Neutrophil (primary cell): ENCODE results near the gene TAOK1.

Experiments used
- H3K27ac ChIP-seq: fragments of 200-600 bp; sonication (generic); 2 replicates; pipeline ENCODE4 v1.5.1; 2016; ENCODE audit warnings: mild to moderate bottlenecking, moderate library complexity
- H3K27me3 ChIP-seq: fragments of 200-600 bp; sonication (generic); 2 replicates; pipeline ENCODE4 v1.6.0; 2016; ENCODE audit warnings: mild to moderate bottlenecking
- H3K36me3 ChIP-seq: fragments of 200-600 bp; sonication (generic); 2 replicates; pipeline ENCODE4 v1.5.1; 2017
- H3K4me1 ChIP-seq, 2 experiments: fragments of 200-600 bp in 1 of 2; sonication (generic) in 1 of 2; 1 replicate in 1 of 2; 2 replicates in 1 of 2; pipeline versions ENCODE4 v1.5.1 to v1.6.1; 2013 to 2016; ENCODE audit warnings: low read depth in 1 of 2, low read length in 1 of 2, mild to moderate bottlenecking in 1 of 2, moderate library complexity in 1 of 2; ENCODE audit not compliant: control insufficient read depth in 1 of 2, insufficient read depth in 1 of 2
- H3K4me3 ChIP-seq, 2 experiments: fragments of 200-600 bp in 1 of 2; sonication (generic) in 1 of 2; 1 replicate in 1 of 2; 2 replicates in 1 of 2; pipeline ENCODE4 v1.5.1; 2013 to 2016; ENCODE audit warnings: low read depth in 1 of 2, low read length in 1 of 2, mild to moderate bottlenecking in 1 of 2, moderate library complexity in 1 of 2
- H3K9me3 ChIP-seq: fragments of 200-600 bp; sonication (generic); 2 replicates; pipeline ENCODE4 v1.5.1; 2016
- TF ChIP-seq, protein P1 (sequence below): fragments of 200-600 bp; sonication (generic); IDR thresholded peaks from 2 replicates; pipeline ENCODE4 v1.5.1; 2016; ENCODE audit warnings: antibody characterized with exemption

Gene TAOK1

GRCh38 chr17:29495011-29495410, 104.8 kb downstream of the TAOK1 start:
- peaks cover 93% of the 10 kb centered on the region for H3K36me3 ChIP-seq

DNA sequence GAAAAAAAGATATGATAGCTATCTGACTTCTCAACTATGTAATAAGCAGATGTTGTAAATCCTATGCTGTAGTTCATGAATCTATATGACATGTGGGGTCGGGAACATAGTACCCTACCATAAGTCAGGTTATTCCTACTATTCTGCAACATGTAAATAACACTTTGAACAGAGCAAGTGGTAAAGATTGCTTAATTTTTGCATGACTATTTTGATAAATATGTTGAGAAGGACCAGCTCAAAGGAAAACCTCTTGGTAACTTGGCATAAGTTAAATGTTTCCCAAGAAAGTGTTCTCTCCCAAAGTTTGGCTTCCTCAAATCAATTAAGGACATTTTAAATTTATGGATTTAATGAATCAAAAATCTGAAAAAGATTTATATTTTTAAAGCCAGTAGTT, 114.5 kb downstream of the TAOK1 start:
- no peak overlapping the region for H3K27ac ChIP-seq
- no peaks in the 10 kb centered on the region for H3K9me3 ChIP-seq
- TF ChIP-seq, protein P1, sequence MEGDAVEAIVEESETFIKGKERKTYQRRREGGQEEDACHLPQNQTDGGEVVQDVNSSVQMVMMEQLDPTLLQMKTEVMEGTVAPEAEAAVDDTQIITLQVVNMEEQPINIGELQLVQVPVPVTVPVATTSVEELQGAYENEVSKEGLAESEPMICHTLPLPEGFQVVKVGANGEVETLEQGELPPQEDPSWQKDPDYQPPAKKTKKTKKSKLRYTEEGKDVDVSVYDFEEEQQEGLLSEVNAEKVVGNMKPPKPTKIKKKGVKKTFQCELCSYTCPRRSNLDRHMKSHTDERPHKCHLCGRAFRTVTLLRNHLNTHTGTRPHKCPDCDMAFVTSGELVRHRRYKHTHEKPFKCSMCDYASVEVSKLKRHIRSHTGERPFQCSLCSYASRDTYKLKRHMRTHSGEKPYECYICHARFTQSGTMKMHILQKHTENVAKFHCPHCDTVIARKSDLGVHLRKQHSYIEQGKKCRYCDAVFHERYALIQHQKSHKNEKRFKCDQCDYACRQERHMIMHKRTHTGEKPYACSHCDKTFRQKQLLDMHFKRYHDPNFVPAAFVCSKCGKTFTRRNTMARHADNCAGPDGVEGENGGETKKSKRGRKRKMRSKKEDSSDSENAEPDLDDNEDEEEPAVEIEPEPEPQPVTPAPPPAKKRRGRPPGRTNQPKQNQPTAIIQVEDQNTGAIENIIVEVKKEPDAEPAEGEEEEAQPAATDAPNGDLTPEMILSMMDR, result no peak
- H3K4me3 ChIP-seq, result no peak overlapping the region
- no peaks in the 10 kb centered on the region for H3K27me3 ChIP-seq
- H3K36me3 ChIP-seq, result peaks cover 77% of the 10 kb centered on the region
- H3K4me1 ChIP-seq, result no peaks in the 10 kb centered on the region

More at GRCh38 chr17:29495011-29495410, 104.8 kb downstream of the TAOK1 start:
- TF ChIP-seq, protein P1, result no peak
- Histone ChIP-seq H3K4me3 (no peak overlapping the region), H3K4me1 (no peaks in the 10 kb centered on the region), H3K27me3 (no peaks in the 10 kb centered on the region), H3K27ac (no peak overlapping the region), H3K9me3 (no peaks in the 10 kb centered on the region)

DNA sequence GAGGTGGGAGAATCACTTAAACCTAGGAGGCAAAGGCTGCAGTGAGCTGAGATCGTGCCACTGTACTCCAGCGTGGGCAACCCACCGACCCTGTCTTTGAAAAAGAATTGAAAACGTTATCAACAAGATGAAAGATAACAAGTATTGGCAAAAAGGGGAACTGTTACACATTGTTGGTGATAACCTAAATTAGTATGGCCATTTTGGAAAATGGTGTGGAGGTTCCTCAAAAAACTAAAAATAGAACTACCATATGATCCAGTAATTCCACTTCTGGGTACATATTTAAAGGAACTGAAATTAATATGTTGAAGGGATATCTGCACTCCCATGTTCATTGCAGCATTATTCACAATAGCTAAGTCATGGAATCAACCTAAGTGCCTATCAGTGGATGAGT, 115.7 kb downstream of the TAOK1 start:
- no peak overlapping the region for H3K27ac ChIP-seq
- TF ChIP-seq, protein P1, result no peak
- peaks cover 77% of the 10 kb centered on the region for H3K36me3 ChIP-seq
- H3K4me3 ChIP-seq, result no peak overlapping the region
- H3K9me3 ChIP-seq, result no peaks in the 10 kb centered on the region
- H3K27me3 ChIP-seq, result no peaks in the 10 kb centered on the region
- H3K4me1 ChIP-seq, result no peaks in the 10 kb centered on the region

DNA sequence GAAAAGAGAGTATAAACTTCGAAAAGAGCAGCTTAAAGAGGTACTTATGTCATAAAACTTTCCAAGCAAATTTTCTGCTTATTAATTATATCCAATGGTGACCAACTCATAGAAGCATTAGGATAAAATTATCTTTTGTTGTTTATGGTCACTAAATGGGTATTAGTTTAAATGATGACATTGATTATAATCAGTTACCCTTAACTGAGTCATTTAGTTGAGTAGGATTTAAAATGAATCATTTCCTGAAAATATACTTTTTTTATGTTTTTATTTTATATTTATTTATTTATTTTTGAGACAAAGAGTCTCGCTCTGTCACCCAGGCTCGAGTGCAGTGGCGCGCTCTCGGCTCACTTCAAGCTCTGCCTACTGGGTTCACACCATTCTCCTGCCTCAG, 120.8 kb downstream of the TAOK1 start:
- H3K27me3 ChIP-seq, result no peaks in the 10 kb centered on the region
- H3K4me3 ChIP-seq, result no peak overlapping the region
- no peak overlapping the region for H3K27ac ChIP-seq
- no peaks in the 10 kb centered on the region for H3K9me3 ChIP-seq
- peaks cover 85% of the 10 kb centered on the region for H3K36me3 ChIP-seq
- H3K4me1 ChIP-seq, result no peaks in the 10 kb centered on the region
- TF ChIP-seq, protein P1, result no peak

- H3K36me3 ChIP-seq, result peaks cover 97% of the 10 kb centered on the region
- TF ChIP-seq, protein P1, result no peak
- no peak overlapping the region for H3K27ac ChIP-seq
- H3K27me3 ChIP-seq, result no peaks in the 10 kb centered on the region
- H3K9me3 ChIP-seq, result no peaks in the 10 kb centered on the region
- H3K4me1 ChIP-seq, result no peaks in the 10 kb centered on the region
- no peak overlapping the region for H3K4me3 ChIP-seq
These were observed 124.6 kb downstream of the TAOK1 start for GRCh38 chr17:29514792-29515191.

- H3K9me3 ChIP-seq, result no peaks in the 10 kb centered on the region
- TF ChIP-seq, protein P1, result no peak
- no peaks in the 10 kb centered on the region for H3K4me1 ChIP-seq
- no peak overlapping the region for H3K4me3 ChIP-seq
- H3K27me3 ChIP-seq, result no peaks in the 10 kb centered on the region
- peaks cover 97% of the 10 kb centered on the region for H3K36me3 ChIP-seq
- no peak overlapping the region for H3K27ac ChIP-seq
These were observed 128.2 kb downstream of the TAOK1 start for GRCh38 chr17:29518359-29518758.
